HG03039 (cell line): ENCODE measurements around the gene TMED8.
"Not testable (repeated sequence)": the region's sequence is repeated elsewhere in the genome, so short reads cannot be mapped to it uniquely, and the experiment has no call there.

Experiments used
- ATAC-seq: cut with Tn5 transposase; IDR thresholded peaks from one replicate; pipeline ENCODE4 v1.9.1; 2021; ENCODE audit warnings: mild to moderate bottlenecking, moderate library complexity; ENCODE audit not compliant: unreplicated experiment

The TMED8 gene

DNA sequence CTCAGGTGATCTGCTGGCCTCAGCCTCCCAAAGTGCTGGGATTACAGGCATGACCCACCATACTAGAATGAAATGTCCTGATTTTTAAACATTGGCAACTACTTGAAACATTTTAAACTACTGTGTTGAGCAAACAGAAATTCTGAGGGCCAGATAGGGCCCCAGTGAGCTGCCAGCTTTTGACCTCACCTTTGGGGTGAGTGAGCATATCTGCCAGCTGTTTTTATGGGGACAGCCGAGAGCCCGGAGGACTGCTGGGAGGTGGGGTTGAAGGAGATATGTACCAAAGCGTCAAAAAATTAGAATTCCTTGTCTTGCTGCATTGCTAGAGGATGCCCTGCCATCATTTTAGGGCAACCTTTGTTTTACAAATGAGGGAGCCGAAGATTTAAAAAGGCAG, 53.3 kb downstream of the TMED8 start:
- ATAC-seq, result no peak

DNA sequence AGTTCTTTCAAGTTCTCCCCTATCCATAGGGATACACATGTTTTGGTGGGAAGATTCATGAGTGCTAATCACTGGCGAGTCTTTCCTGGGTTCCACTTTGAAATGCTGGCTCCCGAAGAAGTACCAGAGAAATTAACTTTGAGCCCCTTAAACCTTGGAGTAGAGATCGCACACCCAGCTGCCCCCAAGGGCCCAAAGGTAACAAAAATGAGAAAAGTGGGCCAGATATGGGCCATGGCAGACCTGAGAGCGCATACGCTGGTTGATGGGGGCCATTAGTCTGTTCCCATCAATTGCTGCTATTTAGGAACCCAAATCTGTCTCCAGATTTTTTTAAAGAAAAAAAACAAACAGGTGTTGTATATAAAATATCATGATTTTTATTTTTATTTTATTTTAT, 53.9 kb downstream of the TMED8 start:
- no peak for ATAC-seq

DNA sequence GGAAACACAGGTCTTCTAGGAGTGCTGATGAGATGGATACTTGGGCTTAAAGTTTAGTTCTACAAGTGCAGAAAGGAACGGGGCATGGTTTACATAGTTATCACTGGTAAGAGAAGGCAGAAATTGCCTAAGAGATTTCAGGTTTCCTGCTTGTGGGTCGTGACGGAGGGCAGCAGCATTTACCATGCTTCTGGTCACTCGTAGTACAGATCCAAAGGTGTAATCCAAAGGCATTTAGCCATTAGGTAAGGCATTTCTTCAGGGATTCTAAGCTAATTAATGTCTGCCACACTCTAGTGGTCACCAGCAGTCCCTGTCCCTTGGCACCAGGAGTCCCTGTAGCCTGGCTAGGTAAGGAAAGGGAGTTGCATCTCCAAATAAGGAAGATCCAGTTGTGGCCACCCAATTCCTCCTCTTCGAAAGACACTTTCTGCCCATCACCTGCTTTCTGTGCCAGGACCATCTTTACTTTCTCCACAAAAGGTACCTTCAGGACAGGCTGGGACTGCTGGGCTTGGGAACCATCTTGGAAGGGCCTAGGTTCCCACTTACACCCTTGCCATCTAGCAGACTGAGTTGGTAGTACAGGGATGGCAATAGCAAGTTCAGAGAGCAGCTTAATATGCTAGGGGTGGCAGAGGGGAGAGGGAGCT, 54.5 kb downstream of the TMED8 start:
- no peak for ATAC-seq

DNA sequence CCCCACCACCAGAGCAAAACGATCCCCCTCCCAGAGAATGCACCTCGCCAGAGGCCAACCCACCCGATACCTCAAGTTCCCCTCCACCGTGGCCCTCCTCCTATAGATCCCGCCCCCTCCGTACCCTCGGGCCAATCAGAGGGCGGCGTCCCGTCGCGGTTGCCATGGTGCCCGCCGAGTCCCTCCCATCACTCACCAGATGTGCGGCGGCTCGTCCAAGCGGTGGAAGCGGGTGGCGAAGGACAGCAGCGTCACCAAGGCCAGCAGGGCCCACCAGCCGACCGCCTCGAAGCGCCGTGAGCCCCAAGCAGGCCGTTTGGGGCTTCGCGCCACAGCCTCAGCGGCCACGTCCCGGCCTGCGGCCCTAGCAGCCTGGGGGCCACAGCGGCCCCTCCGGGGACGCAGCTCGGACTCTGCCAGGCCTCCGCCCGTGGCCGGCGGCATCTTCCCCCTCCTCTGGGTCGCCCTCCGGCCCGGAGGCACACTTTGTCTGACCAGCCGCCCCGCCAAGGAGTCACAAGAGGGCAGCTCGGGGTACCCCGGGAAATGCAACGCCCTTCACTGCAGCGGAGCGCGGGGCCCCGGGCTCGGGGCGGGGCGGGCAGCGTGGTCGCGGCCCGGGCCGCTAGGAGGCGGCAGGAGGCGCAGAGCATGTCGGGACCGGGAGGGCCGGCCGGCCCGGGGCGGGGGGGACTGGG, 56.5 kb downstream of the TMED8 start, which contains the start of gene POMT2:
POMT2 (minus strand) TSS at position 646 of the 698 bp plus-strand sequence; CDS start at position 444, 202 bp downstream.
- peak; percentile 55 for ATAC-seq

DNA sequence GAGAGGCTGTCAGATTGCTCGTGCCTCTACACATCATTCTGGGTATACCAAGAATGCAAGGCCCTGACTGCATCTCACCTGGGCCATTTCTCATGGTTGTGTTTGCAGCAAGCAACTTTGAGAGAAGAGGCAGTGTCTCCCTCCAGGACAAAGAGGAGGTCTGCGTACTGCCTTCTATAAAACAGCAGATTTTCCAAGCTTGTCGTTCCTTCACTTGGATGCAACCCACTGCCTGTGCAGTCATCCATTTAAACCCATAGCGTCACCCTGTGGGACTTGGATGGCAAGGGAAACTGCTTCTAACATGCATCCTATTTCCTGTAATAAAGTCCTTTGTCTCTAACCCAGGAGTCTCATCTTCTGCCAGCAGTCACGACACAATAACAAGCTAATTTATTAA, 57.5 kb downstream of the TMED8 start:
- no peak for ATAC-seq

DNA sequence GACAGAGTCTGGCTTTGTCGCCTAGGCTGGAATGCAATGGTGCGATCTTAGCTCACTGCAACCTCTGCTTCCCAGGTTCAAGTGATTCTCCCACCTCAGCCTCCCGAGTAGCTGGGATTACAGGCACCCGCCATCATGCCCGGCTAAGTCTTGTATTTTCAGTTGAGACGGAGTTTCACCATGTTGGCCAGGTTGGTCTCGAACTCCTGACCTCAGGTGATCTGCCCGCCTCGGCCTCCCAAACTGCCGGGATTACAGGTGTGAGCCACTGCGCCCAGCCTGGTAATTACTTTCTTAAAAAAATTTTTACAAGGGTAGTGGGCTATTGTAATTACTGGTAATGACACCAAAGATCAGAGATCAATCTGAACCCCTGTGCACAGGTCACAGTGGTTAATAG, 58.1 kb downstream of the TMED8 start:
- ATAC-seq, result not testable (repeated sequence)

DNA sequence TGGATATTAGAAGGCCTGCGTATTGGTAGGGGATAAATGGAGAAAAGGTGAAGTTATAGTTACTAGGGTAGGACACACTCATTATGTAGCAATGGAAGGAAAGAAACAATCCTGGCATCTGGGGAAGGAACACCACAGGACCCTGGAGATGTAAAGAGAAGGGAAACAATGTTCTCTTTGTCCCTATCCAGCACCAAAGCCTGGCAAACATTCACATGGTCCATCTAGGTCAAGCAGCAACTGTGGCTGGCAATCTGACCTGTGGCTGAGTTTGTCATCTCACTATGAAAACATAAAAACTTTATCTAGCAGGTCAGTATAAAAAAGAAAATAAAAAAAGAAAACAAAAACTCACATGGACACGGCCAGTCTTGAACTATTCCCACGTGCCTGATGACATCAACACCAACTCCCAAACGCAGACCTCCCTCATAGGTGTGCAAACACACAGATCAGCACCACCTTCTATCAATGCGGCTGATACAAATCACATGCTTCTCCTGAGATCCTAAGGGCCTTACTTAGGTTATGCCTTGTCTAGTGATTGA, 58.8 kb downstream of the TMED8 start:
- no peak for ATAC-seq

DNA sequence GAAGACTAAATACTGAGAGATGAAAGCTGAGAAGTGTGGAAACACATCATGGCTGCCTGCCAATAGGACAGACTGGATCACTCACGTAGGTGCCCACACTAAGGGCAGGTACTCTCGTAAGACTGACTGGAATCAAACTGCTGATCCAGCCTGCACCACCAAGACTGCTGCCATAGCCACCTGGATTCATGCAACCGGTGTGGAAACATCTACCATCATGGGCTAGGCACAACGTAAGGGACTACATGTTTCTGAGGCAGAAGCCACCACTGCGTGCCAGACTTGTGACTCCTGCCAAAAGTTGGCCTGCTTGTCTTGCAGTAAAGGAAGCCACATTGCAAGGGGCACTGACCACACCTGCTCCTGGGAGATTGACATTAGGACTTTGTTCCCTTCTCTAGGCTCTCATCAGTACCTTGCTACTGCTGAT, 60.0 kb downstream of the TMED8 start:
- ATAC-seq, result no peak

DNA sequence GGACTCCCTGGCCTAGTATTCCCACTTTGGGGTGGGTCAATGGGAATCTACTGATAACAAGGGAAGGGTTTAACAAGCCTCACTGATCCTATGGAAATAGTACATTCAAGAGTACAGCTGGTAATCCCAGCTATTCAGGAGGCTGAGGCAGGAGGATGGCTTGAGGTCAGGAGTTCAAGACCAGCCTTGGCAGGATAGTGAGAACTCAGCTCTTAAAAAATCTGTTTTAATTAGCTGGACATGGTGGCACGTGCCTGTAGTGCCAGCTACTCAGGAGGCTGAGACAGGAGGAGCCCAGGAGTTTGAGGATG, 60.7 kb downstream of the TMED8 start:
- ATAC-seq, result no peak

DNA sequence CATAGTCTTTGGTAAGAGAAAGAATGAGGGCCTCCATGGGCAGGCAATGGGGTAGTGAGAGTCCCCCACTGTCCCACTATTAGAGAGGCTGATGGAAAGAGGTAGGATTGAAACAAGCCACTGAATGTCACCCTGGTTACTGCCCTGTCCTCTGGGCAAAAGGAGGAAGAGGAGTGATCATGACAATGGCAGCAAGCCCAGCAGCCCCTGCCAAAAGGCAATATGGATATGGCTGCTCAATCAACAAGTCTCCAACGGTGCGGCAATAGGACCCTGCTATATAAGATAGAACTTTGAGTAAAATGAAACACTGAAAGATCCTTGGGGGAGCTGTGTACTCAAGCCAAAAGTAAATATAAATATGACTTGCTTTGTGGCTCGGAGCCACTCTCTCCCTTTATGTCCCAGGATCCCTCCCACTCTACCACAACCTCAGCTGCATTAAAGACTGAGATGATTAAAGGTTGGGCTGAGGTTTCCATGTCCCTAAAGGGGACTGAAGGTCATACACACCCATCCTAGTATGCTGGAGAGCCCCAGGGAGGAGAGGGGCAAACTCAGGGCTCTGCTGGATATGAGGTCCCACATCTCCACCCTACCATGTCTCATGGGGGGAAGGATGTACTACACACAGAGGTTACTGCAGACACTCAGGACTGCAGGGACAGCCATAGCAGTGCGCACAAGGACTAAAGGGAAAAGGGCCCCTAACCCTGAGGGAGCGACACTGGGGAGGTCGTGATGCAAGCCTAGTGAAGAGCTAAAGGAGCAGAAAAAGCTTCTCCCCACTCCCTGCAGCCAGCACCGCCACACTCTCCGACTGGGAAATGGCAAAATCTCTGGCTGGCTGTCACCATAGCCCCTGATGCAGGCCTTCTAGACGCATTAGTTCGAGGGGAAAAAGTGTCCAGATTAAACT, 62.1 kb downstream of the TMED8 start:
- no peak for ATAC-seq

DNA sequence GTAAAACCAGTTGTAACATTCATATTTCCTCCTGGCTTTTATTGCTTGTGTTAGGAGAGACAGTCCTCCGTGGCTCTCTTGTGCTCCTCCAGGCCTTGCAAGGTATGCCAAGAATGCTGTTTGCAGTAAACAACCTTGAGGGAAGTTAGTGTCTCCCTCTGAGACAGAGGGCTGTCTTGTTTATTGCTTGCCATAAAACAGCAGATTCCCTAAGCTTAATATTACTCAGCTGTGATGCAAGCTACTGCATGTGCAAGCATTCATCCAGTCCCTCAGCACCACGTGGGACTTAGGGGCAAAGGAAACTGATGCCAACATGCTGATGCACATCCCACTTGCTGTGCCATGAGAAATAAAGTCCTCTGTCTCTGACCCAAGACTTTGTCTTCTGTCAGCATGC, 62.9 kb downstream of the TMED8 start:
- no peak for ATAC-seq

DNA sequence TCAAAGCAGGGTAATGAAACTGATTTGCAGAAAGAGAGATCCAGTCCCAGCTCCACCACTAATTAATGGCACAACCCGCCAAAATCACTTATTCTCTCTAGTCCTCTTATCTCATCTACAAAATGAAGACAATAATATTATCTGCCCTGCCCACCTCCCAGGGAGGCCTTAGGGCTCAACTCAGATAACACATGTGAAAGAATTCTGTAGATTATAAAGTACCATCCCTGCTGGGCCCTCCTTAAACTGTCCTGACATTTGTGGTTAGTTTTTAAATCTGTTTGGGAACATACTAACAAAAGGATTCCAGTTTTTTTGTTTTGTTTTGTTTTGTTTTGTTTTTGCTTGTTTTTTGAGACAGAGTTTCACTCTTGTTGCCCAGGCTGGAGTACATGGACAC, 63.5 kb downstream of the TMED8 start:
- ATAC-seq, result no peak

DNA sequence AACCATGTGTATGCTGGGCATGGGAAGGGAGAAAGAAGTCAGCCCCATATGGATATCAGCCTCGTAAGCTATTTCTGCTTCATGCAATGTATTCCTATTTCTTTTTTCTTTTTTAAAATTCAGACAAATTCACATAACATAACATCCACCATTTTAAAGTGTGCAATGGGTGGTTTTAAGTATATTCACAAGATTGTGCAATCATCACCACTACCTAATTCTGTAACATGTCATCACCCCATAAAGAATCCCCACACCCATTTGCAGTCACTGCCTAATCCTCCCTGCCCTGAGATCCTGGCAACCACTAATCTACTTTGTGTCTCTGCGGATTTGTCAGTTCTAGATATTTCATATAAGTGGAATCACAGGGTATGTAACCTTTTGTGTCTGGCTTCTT, 65.7 kb downstream of the TMED8 start:
- ATAC-seq, result no peak

DNA sequence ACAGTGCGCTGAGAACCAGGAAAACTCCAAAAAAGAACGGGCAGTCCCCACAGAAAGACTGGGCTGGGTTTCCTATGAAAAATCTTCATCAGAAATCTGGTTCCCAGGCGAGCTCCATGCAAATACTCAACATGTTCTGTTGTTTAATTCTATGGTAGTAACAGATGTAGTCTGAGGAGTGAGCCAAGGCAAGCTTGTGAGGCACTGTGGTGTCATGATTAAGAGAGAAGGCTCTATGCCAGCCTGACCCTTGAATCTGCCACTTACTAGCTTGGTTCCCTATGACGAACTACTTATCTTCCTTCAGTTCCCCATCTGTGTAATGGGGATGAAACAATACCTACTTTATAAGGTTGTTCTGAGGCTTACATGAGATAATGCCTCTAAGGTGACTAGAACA, 66.9 kb downstream of the TMED8 start:
- no peak for ATAC-seq

DNA sequence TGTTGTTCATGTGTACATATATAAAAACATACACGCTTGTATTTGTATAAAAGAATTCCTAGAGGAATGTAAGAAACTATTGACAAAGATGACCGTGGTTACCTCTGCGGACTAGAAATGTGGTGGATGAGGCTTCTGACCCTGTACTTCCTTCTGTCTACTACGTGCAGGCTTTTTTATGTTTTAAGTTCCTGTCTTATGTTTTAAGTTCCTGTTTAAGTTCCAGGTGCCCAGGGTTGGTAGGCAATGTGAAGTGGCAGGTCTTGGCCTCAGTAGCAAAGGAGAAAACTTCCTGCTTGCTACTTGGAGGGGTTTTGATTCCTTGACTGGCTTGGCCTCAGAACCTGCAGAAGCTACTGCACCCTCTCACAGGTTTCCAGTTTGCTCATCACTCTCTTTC, 67.8 kb downstream of the TMED8 start:
- no peak for ATAC-seq

DNA sequence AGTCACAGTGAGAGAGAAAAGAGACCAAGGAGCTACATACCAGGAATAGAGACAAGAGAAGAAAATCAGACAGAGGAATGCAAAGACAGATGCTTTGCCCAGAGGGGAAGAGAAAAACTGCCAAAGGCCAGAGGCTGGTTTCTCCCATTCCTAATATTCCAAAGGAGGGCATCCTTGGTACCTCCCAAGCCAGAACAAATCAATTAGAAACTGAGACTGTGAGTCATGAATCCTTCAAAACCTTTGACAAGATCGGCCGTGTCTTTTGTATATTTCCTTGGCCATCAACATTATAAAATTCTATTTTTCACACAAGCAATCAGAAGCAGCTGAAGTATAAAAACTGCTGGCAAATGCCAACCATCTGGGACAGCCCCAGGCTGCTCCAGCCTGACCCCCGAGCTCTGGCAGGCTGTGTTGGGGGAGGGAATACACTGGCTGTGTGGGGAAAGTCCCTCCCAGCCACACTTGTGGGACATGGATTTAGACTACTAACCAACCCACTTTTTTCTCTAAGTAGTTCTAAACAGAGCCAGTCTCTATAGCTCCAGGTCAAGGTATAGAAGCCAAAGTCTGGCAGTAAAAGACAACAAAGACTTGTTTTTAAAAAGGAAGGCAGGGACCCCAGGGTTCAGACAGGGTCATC, 69.9 kb downstream of the TMED8 start:
- ATAC-seq, result no peak

DNA sequence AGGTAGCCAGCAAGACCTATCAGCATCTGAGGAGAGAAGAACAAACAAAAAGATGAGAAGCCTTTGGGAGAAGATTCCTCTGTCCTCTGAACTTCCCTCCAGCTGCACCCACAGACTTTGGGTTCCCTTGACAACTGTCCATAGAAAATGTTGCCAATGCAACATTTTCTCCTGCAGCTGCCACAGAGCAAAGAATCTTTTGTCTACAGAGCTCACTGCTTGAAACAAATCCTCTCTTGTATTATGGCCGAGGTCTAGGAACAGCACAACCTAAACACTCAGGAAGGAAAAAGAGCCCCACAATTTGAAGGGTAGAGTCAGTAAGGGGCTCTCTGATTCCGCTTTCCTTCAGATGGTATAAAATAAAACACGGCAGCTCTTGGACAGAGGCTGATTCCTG, 70.5 kb downstream of the TMED8 start:
- no peak for ATAC-seq

DNA sequence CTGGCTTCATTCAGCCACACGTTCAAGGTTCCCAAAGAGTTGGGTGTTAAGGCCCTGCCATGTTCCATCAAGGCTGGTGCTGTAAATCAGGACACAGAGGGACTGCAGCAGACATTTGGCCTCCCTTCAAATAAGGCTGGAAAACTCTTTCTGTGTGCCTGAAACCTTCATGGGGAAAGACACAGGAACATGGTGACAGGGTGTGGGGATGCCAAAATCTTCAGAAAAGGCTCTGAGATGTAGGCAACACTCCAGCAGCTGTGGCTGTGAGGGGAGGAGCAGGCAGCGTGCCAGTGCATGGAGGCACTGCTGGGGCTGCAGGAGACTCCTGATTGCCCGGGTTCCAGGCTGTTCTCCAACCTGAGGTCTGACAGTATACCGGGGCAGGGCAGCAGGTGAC, 71.2 kb downstream of the TMED8 start:
- no peak for ATAC-seq

DNA sequence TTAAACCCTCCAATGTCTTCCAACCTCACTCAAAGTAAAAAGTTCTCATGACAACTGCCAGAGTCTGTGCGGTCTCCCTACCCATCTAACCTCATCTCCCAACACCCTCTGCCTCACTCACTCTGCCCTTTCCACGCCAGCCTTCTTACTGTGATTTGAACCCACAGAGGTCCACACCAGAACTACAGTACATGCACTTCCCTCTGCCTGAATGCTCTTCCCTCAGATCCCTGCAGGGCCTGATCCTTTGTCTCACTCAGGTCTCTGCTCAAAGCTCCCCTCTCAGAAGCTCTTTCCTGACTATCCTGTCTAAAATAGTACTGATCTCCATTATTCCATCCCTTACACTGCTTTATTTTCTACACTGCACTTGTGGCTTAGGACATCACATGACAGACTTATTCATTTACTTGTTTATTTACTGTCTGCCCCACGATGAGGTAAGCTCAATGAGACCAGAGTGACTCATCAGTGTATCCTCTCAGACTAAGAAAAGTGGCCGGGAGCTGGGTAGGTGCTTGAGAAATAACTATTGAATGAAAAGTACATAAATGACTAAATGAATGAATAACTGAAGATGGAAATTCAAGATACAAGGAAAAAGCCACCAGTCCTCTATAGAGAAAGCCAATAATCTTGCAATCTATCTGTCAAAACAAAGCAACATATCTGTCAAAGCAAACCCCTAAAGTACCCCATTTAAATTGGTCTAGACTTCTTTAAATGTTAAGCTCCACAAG, 73.3 kb downstream of the TMED8 start:
- ATAC-seq, result no peak

DNA sequence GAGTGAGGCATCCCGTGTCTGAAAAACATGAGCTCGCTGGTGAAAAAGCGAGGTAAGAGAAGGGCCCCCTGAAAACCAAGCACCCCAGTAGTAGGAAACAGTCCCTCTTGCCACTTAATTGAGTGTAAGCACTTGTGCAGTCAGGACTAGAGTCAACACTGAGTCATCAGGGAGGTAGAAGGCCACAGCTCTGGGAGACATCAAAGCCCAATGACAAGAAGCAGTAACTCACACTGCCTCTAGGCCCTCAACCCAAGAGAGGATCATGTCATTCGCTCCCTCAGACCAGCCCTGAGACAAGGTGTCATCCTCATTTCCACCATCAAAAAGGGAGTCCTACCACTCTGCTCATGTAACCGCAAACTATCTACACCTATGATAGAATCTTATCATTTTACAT, 74.0 kb downstream of the TMED8 start:
- ATAC-seq, result no peak
